ENCODE measurements around the gene ABT1. TPM values are rescaled to one million over a fixed set of nuclear protein-coding genes. Genes with fewer than 3 reads are reported as not detected.
A peak's percentile ranks its signal among the peaks of the same experiment; 100 is the strongest.
"Not testable (repeated sequence)": the region's sequence is repeated elsewhere in the genome, so short reads cannot be mapped to it uniquely, and the experiment has no call there.

The ABT1 gene
- 13.8 and 14.8 TPM in 2 replicates for total RNA-seq

DNA sequence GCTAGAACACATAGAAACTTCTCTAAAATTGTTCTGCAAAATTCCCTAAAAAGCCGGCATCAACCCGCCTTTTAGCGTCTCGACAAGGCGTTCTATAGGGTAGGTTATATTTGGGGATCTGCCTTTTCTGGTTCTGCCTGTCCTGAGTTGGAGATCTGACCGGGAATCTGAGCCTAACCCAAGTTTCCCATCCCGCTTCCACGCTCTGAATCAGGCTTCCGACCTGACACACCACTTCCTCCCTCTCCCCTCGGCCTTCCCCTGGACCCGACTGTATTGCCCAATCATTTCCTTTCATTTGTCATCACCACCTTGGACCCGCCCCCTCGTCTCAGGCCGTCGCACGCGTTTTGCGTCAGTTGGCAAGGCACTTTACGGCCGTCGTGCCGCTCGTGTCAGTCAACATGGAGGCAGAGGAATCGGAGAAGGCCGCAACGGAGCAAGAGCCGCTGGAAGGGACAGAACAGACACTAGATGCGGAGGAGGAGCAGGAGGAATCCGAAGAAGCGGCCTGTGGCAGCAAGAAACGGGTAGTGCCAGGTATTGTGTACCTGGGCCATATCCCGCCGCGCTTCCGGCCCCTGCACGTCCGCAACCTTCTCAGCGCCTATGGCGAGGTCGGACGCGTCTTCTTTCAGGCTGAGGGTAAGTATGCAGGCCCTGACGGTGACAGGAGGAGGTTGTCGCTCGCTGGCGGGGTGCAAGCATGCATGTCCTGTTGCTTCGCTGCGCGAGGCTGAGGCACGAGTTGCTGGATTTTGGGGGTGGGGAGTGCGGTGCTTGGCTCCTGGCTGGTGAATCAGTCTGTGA is at the start of gene ABT1:
Gene ABT1 (plus strand): TSS at position 375 of the 810 bp plus-strand sequence. CDS start 30 bp downstream, at position 405.
- DNase-seq (ENCODE audit: extremely low read depth, low read depth, low spot score), result peak; percentile 95

DNA sequence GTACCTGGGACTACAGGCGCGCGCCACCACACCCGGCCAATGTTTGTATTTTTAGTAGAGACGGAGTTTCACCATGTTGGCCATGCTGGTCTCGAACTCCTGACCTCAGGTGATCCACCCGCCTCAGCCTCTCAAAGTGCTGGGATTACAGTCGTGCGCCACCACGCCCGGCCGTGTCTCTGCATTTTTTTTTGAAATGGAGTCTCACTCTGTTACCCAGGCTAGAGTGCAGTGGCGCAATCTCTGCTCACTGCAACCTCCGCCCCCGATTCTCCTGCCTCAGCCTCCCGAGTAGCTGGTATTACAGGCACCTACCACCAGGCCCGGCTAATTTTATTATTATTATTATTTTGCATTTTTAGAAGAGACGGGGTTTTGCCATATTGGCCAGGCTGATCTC is 49.4 kb upstream of the ABT1 start:
- DNase-seq (ENCODE audit: extremely low read depth, low read depth, low spot score), result not testable (repeated sequence)

DNA sequence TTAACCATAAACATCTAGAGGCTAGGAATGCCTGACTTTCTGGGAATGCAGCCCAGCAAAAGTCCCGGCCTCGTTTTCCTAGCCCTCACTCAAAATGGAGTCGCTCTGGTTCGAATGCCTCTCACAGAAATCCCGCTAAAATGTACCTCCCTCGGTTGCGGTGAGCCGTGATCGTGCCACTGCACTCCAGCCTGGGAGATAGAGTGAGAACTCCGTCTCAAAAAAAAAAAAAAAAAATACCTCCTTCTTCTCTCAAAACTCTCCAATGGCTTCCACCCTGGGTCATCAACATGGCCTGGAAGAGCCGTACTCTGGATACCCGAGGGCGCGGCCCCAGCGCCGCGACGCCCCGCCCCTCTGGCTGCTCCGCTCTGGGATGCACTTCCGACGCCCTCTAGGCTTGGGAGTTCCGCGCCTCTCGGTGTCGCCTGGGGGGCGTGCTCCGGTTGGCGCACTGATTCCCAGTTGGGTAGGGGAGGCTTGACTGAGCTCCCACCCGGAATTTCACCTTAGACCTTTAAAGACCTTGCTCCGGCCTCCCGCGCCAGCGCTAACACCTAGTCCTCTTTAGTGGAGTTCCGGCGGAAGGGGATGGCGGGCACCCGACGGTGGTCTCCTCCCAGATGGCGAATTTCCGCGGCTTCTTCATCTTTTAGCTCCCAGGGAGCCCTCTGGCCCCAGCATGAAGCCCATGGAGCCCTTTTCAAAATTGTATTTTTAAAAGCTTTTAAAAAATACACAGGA is 46.3 kb upstream of the ABT1 start:
- no peak for DNase-seq (ENCODE audit: extremely low read depth, low read depth, low spot score)

DNA sequence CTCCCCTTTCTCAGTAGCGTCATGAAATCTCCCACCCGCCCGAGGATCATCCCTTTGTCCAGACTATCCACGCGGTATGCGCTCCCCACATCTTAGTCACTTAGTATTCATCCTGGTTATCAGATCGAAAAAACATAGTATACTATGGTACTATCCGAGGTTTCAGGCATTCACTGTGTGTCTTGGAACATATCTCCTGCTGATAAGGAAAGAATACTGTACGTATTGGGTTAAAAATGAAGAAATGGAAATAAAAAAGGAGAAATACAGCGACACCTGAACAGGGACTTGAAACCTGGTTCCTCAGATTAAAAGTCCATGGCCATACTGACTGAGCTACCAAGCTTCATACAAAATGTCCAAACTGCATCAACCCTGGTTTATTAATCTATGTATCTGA is 44.5 kb upstream of the ABT1 start:
- no peak for DNase-seq (ENCODE audit: extremely low read depth, low read depth, low spot score)

DNA sequence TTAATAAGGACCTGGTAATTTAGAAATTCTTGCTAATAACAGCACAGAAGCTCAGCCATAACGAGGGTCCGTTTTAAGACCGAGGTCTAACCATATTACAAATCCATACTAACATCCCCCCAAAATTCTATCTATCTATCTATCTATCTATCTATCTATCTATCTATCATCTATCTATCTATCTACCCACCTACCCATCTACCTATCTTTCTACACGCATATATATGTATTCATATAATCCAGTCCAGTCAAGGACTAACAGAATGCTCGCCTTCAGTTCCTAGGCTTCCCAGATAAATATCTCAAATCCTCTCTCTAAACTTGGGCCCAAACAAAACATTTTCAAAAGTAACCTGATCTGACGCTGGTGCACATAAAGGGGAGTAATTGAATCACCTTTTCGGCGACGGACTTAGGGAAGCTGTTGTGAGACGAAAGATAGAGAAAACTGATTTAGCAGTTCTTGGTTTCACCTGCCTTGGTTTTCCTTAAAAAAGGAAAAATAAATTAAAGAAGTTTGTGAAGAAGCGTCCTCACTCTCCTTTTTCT is 44.0 kb upstream of the ABT1 start:
- DNase-seq (ENCODE audit: extremely low read depth, low read depth, low spot score), result no peak

DNA sequence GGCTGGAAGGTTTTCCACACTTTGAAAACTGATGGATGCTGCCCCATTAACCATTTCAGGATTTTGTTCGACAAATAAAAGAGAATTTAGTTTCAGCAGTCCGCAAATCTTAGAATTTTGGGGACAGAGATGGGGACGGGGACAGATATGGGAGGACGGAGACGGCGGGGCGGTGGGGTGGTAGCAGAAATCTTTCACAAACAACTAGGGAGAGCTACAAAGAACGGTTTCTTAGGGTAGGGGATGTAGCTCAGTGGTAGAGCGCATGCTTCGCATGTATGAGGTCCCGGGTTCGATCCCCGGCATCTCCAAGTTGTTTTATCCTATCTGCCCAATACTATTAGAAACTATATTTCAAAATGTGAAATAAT is 43.5 kb upstream of the ABT1 start:
- DNase-seq (ENCODE audit: extremely low read depth, low read depth, low spot score), result no peak

DNA sequence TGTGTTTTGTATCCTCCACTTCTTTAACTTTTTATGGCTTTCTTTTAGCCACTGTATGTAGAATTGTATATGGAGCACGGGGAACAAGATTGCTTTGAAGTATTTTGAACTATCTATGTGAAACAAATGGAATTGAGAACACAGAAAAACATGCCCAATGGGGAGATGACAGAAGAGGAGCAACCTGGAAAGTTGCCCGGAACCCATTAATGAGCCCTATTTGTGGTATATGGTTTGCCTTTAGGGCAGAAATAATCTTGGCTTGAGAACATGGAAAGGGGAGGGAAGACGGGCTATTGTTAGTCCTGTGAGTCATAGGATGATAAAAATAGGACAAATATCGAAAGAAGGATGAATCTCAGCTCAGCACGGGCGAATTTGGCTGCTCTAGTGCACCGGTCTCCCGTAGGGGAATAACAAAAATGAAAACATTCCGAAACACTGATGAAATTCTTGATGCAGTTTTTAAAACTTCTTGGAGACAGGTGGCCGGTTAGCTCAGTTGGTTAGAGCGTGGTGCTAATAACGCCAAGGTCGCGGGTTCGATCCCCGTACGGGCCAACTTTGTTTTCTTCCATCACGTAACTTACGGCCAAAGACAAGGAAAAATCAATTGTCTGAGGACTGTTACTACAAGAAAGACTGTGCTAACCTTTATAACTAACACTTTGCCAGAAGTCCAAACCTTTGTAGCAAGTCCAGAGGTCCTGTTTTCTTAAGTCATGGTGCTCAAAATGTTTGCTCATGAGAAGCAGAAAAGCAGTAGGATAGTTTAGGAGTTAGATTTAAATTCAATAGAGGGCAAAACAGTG is 42.9 kb upstream of the ABT1 start:
- DNase-seq (ENCODE audit: extremely low read depth, low read depth, low spot score), result no peak

DNA sequence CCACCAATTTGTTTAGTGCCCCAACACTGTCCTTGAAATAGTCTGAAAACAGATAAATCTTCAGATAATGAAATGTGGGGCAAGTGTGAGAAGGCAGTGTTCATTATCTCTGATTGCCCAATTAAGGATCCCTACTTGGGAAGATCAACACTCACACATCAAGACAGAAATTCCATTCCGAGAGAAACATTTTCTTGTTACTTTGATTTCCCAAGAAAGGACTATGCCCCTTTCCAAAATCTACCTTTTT is 42.4 kb upstream of the ABT1 start:
- no peak for DNase-seq (ENCODE audit: extremely low read depth, low read depth, low spot score)

DNA sequence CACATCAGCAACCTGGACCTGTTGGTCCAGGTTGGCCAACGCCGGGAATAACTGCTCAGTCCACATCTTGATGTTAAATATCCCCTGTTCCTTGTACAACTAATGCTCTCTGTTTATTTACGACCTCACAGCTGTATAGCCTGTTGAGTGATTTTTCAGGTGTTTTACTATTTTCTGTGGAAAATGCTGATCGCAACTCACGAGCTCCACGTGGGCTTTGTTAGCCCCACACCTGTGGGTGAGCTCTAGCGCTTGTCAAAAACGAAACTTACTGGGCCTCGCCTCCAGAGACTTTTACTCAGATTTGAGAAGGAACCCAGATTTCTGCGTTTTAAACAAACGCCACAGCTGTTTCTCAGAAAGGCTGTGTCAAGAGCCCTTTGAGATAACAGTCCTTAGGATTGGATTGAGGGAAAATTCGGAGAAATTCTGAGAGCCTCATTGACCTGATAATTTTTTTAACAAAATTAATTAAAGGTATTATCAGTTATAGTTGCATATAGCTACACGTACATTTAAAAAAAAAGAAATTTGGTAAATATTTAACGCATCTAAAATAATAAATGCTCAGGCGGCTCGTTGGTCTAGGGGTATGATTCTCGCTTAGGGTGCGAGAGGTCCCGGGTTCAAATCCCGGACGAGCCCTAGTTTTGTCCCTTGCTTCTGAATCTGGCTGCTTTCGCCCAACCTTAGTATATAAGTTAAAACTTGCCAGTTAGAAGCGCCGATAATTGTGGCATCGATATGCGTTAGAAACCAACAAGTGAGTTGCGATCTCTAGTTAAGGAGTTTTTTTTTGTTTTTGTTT is 41.9 kb upstream of the ABT1 start:
- DNase-seq (ENCODE audit: extremely low read depth, low read depth, low spot score), result no peak

DNA sequence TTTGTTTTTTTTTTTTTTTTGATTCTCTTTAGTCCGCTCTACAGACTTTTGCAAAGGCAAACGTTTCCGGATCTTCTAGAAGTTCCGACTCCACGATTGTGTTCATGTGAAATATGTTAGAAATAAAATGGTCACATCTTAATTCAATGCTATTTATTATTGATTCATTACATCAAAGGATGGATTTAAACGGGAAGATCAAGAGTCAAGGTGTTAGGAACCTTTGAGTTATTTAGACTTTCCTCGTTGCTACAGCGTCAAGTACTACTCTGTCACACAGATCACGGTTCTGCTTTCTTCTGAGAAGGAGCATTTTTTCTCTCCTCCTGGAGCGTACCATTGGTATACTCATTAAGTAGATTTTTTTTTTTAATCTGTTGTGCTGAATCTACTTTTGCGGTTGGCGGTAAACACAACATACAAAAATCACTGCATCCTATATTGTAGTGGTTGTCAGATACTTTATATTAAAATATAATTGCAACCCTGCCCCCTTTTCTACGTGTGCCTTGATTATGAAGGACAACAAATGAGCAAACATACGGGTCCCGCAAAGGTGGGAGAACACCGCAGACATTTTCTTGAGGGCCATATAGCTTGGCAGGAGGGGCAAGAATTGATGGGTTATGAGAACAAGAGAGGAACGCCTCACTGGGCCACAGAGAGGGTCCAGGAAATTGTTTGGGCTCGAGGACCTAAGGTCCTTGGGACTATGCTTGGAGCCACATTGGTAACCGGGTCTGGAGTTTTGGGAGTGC is 41.1 kb upstream of the ABT1 start:
- no peak for DNase-seq (ENCODE audit: extremely low read depth, low read depth, low spot score)

DNA sequence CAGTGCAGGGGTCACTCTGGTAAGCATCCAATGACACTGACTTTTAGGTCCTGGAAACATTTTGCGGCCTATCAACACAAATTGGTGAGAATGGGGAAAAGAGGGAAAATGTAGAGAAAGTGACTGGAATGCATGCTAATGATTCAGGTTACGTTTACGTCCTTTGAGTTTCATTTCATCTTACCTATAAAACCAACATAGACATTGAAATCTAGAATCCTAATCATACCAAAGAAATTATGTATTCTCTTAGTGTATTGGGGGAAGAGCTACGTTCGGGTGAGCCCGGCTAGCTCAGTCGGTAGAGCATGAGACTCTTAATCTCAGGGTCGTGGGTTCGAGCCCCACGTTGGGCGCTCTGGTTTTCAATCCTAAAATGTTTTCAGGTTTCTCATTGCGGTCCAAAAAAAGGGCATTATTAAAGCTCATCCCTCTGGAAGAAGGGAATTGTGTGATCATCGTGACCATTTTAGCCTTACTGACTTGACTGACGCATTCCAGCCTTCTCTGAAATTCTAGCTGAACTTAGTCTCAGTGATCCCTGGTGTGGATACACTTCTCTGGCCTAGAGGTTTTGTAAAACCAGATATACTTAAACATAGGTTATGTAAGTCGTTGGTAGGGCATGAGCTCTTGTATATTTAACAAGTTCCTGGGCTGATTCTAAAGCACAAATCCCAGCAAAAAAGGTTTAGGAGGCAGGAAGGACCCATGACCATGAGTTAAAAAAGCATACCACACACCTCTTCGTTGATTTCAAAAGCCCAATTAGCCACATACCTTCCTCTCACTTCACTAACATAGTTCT is 40.3 kb upstream of the ABT1 start:
- DNase-seq (ENCODE audit: extremely low read depth, low read depth, low spot score), result no peak

DNA sequence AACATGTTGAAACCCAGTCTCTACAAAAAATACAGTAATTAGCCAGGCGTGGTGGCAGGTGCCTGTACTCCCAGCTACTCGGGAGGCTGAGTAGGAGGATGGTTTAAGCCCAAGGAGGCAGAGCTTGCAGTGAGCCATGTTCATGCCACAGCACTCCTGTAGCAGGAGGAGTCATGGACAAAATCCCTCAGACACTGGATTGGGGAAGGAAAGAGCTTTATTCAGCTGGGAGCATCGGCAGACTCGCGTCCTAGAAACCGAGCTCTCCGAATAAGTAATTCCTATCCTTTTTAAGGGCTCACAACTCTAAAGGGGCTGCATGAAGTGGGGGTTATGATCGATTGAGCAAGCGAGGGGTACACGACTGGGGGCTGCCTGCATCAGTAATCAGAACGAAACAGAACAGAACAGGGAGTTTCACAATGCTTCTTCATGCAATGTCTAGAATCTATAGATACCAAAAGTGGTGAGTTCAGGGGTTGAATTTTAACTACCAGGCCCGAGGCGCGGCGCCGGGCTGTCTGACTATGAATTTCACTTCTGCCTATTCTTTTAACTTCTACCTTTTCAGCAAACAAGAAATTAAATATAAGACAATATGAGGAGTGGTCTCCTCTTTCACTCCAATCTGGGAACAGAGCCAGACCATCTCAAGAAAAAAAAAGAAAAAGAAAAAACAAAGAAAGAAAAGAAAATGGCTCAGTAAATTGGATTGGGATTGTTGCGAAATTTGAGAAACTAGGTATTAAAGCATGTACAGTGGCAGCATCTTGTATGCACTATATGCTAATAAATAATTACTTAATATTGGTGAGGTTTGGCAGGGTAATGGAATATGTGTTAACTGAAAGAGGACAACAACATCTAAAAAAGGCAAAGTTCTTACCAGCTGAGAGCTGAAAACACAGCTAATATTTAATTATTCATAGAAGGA is 35.0 kb upstream of the ABT1 start:
- no peak for DNase-seq (ENCODE audit: extremely low read depth, low read depth, low spot score)

DNA sequence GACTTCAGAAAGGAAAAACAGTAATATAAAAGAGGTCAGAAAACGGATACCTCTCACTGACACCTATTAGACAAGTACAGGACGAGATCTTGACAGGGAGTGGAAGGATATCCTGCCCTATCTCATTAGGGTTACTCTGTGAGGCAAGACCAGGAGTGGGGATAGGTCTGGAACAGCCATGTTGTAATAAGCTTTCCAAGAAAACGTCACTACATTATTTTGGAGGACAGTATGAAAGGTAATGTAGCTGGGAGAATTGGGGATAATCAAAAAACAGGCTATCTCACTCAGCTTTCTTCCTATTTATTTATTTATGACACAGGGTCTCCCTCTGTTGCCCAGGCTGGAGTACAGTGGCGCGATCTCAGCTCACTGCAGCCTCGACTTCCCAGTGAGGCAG is 33.3 kb upstream of the ABT1 start:
- DNase-seq (ENCODE audit: extremely low read depth, low read depth, low spot score), result no peak

DNA sequence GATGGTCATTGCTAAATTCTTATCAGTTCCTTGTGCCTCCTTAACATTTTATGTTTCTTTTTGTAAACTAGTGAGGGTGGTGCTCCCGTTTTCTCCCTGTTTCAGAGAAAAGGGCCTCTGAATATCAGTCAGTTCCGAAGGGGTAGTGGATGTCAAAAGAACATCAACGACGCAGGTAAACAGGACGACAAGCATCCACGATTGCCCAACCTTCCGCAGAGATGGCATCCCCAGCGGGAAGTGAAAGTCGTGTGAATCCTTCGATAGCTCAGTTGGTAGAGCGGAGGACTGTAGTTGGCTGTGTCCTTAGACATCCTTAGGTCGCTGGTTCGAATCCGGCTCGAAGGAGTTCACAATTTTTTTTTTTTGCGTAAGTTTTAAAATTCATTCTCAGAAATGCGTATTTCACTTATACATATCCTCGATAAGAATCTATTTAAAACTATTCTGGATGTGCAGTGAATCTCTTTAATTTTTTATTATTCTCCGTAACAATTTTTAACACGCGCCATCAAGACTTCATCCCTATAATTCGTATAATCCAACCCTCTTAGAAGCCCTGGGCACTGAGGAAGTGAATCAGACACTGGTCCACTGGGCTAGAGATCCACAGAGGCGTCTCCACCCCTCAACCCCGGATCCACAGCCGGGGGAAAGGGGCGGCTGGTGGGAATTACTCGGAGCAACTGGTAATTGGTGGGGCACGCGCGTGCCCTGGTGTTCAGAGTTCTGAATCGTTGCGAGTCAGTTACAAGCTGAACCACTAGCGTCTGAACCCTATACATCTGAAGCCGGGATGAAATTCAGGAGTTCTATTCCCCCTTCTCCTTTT is 27.9 kb upstream of the ABT1 start:
- DNase-seq (ENCODE audit: extremely low read depth, low read depth, low spot score), result peak; percentile 96

DNA sequence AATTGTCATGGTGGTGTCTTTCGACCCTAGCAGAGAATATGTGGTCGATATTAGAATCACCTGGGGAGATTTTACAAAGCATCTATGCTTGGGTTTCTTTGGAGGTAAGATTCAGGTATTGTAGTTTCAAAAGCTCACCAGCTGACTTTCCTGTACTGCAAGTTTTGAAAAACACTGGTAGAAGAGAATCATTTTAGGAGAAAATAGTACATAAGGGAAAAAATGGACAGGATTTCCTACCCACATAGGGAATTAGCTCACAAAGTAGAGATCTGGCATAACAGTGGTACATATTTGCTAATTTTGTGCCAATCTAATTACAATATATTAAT is 27.4 kb upstream of the ABT1 start:
- no peak for DNase-seq (ENCODE audit: extremely low read depth, low read depth, low spot score)

DNA sequence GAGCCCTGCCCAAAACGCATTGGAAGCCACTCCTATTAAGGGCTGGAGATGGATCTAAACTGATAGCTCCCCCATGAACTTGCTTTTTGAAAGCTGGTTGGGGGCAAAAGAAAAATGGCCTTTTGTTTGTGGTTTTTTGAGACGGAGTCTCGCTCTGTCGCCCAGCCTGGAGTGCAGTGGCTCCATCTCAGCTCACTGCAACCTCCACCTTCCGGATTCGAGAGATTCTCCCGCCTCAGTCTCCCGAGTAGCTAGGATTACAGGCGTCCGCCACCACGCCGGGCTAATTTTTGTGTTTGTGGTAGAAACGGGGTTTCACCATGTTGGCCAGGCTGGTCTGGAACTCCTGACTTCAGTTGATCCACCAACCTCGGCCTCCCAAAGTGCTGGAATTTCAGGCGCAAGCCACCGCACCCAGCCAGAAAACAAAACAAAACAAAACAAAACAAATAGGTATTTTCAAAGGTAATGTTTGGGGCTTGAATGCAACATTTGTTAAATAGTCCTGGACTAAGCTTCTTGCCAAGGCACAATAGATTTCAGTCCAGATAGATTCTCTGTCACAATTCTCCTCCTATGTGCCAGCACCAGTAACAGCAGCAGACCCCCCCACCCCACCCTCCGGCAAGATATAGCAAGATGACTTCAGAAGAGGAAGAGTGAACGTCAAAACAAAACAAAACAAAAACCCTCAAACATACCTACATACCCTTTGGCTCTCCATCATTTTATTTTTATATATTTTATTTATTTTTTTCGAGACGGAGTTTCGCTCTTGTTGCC is 26.5 kb upstream of the ABT1 start:
- DNase-seq (ENCODE audit: extremely low read depth, low read depth, low spot score), result no peak
